CD4-positive, CD25-positive, alpha-beta regulatory T cell (primary cell): ENCODE measurements around the gene MED15. TPM values are rescaled to one million over a fixed set of nuclear protein-coding genes. Genes with fewer than 3 reads are reported as not detected.
A peak's percentile ranks its signal among the peaks of the same experiment; 100 is the strongest.

Source experiments
- ATAC-seq, 2 donors: fragments of 150-1000 bp; cut with Tn5 transposase; one replicate each; pipeline ENCODE4 v1.10.0; 2021; ENCODE audit warnings: low read depth in 2 of 2, moderate number of reproducible peaks in 2 of 2, moderate library complexity in 1 of 2
- DNase-seq, 3 donors: peaks; one replicate each; pipeline versions ENCODE4 v3.0.0 to v3.0.0-alpha.2; 2012 to 2022; ENCODE audit warnings: mixed read lengths in 1 of 3
- H3K27ac ChIP-seq: one replicate; pipeline ENCODE4 v1.7.0; 2013; ENCODE audit warnings: mild to moderate bottlenecking, low read length; ENCODE audit not compliant: insufficient read depth, poor library complexity, severe bottlenecking
- H3K27me3 ChIP-seq: one replicate; pipeline ENCODE4 v1.7.0; 2013; ENCODE audit warnings: low read length; ENCODE audit not compliant: control insufficient read depth, insufficient read depth
- H3K36me3 ChIP-seq: one replicate; pipeline ENCODE4 v1.7.0; 2013; ENCODE audit warnings: mild to moderate bottlenecking, low read length, moderate library complexity; ENCODE audit not compliant: control insufficient read depth, insufficient read depth
- H3K4me1 ChIP-seq: 2 replicates; pipeline ENCODE4 v1.7.0; 2013; ENCODE audit warnings: mild to moderate bottlenecking, low read length; ENCODE audit not compliant: insufficient read depth, control insufficient read depth, poor library complexity, severe bottlenecking
- H3K4me3 ChIP-seq: one replicate; pipeline ENCODE4 v1.7.0; 2013; ENCODE audit warnings: low read depth, mild to moderate bottlenecking, low read length, moderate library complexity
- H3K9me3 ChIP-seq, 2 experiments: 1 replicate in 1 of 2; 2 replicates in 1 of 2; pipeline ENCODE4 v1.7.0; 2013; ENCODE audit warnings: low read length in 2 of 2, mild to moderate bottlenecking in 1 of 2, moderate library complexity in 1 of 2; ENCODE audit not compliant: control insufficient read depth in 2 of 2
- H3K27ac Mint-ChIP-seq, 3 donors: one replicate each; pipeline ENCODE4 v1.8.0; 2020 to 2022; ENCODE audit warnings: mild to moderate bottlenecking in 3 of 3, mixed read lengths in 3 of 3, moderate library complexity in 2 of 3
- H3K27me3 Mint-ChIP-seq: one replicate; pipeline ENCODE4 v1.8.0; 2022; ENCODE audit warnings: mild to moderate bottlenecking, mixed read lengths
- H3K36me3 Mint-ChIP-seq: one replicate; pipeline ENCODE4 v1.8.0; 2020; ENCODE audit warnings: mixed read lengths
- H3K4me1 Mint-ChIP-seq, 4 donors: one replicate each; pipeline ENCODE4 v1.8.0; 2020 to 2022; ENCODE audit warnings: mixed read lengths in 4 of 4, mild to moderate bottlenecking in 1 of 4
- H3K4me3 Mint-ChIP-seq, 4 donors: one replicate each; pipeline ENCODE4 v1.8.0; 2020 to 2022; ENCODE audit warnings: mild to moderate bottlenecking in 4 of 4, mixed read lengths in 4 of 4, moderate library complexity in 3 of 4
- H3K9me3 Mint-ChIP-seq, 7 donors: one replicate each; pipeline ENCODE4 v1.8.0; 2020 to 2022; ENCODE audit warnings: mixed read lengths in 7 of 7, mild to moderate bottlenecking in 3 of 7, moderate library complexity in 2 of 7
- polyA plus RNA-seq, 4 donors: library from polyadenylated mRNA; unstranded; fragments of 300-500 nt; fragmentation: Illumina TruSeq; gene quantifications; one replicate each; pipeline ENCODE4 v1.2.3, GENCODE V29; 2021
- total RNA-seq: library from RNA; stranded (reverse); gene quantifications from one replicate; pipeline ENCODE4 v1.2.3, GENCODE V29; 2022

MED15 gene
- total and polyA plus RNA-seq, 5 donors from 2014 or later: 35.1 to 397 (median 41.6) TPM

DNA sequence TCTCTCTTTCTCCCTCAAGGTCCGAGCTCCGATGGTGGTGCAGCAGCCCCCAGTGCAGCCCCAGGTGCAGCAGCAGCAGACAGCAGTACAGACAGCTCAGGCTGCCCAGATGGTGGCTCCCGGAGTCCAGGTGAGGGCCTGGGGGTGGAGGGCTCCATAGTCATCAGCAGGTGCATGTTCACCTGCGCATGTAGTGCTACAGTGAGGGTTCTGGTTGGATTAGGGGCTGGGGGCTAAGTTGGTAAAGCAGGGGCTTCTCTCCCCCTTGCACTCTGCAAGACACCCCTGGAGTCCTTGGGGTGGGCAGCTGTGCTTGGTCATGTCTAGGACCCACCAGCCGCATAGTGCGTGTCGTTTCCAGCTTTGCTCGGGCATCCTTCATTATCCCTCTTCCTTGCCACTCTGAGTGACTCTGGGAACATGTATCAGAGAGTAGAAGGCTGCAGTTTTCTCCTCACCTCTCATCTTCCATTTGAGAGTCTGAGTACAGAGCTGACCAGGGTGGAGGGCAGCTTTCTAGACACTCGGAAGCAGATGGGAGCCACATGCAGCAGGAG is 61.2 kb downstream of the MED15 start:
- ATAC-seq: no peak
- Mint-ChIP-seq H3K9me3 (no peaks in the 10 kb centered on the region), H3K4me3 (peak overlapping the region; percentile 82 to 90 (median 88)), H3K4me1 (peaks cover 22 to 98% (median 59%) of the 10 kb centered on the region in 4 donors), H3K27me3 (no peaks in the 10 kb centered on the region), H3K27ac (peak overlapping the region; percentile 82 to 98 (median 97)), H3K36me3 (peaks cover 56% of the 10 kb centered on the region)
- peaks cover 89% of the 10 kb centered on the region for H3K4me1 ChIP-seq
- peak overlapping the region; percentile 79 for H3K27ac ChIP-seq
- no peaks in the 10 kb centered on the region for H3K27me3 ChIP-seq
- no peak for DNase-seq
- no peaks in the 10 kb centered on the region for H3K9me3 ChIP-seq
- H3K4me3 ChIP-seq: peak overlapping the region; percentile 54
- H3K36me3 ChIP-seq: peaks cover 54% of the 10 kb centered on the region

DNA sequence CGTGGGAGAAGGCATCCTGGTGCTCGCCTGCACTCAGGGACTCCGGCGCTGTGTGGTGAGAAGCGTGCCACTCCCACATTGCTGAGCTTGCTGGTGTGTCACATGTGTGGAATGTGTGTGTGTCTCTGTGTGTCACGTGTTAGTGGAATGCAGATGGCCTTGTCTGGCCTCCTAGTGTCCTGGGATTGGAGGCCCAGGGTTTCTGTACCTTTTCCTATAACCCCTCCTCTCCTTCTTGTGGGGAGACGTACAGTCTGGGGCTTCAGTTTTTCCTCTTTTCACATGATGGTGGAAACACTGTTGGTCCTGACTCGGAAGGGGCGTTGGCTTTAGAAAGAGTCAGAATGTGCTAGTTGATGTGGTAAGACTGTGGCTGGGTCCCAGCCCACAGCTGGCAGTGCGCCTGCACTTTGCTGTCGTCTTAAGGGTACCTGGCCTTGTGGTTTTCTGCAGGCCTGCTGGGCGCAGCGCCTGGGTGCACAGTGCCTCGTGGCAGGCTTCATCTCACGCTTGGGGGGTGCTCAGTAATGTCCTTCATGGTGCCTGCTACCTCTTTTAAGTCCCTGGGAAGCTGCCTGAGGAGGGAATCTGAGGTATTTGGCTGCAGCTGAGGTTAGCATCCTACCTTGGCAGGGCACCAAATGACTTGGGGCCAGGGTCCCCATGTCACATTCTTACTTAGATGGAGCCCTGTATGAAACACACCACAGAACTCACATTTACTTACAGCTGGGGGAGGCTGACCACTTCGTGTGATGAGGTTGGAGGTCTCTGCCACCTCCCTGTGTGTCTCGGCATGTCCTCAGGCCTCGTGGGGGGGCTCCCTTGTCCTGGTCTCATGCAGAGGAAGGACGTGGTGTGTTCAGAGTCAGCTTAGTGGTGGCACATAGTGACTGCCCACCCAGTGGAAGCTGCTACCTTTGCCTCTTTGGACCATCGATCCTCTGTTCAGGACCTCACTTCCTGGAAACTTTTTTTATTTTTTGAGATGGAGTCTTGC is 61.9 kb downstream of the MED15 start:
- Histone ChIP-seq H3K27ac (peak overlapping the region; percentile 79), H3K27me3 (no peaks in the 10 kb centered on the region), H3K9me3 (no peaks in the 10 kb centered on the region), H3K4me1 (peaks cover 81% of the 10 kb centered on the region), H3K36me3 (peaks cover 62% of the 10 kb centered on the region), H3K4me3 (peak overlapping the region; percentile 54)
- H3K36me3 Mint-ChIP-seq: peaks cover 56% of the 10 kb centered on the region
- H3K4me1 Mint-ChIP-seq: peaks cover 15 to 97% (median 52%) of the 10 kb centered on the region in 4 donors
- DNase-seq: peak; percentile 72 to 97 (median 90)
- H3K27ac Mint-ChIP-seq: peak overlapping the region; percentile 88 to 98 (median 97)
- ATAC-seq: peak; percentile 85 to 86
- H3K9me3 Mint-ChIP-seq: no peaks in the 10 kb centered on the region
- H3K4me3 Mint-ChIP-seq: peak overlapping the region; percentile 82 to 88 (median 86)
- no peaks in the 10 kb centered on the region for H3K27me3 Mint-ChIP-seq

DNA sequence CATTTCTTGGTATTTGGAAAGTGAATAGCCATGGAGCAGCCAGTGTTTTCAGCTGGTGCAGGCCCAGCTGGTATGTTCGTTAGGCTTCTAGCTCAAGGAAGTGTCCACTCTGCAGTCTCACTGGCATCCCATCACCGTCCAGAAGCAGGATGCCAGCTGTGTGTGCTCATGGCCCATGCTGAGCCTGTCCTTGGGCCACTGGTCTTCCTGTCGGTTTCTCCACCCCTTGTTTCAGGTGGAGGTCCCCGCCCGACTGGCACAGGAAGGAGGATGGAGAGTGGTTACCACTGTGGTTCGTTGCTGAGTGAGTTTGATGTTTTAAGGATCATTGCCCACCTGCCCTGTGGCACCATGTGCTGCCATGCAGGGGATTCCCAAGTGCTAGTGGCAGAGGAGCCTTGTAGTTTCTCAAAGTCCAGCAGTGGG is 63.7 kb downstream of the MED15 start:
- H3K4me3 ChIP-seq: peak overlapping the region; percentile 61
- H3K27ac ChIP-seq: peak overlapping the region; percentile 58
- H3K36me3 ChIP-seq: peaks cover 69% of the 10 kb centered on the region
- ATAC-seq (no peak), DNase-seq (peak in 1 of 3 donors; percentile 59)
- no peaks in the 10 kb centered on the region for H3K9me3 ChIP-seq
- peak overlapping the region; percentile 82 to 97 (median 89) for H3K27ac Mint-ChIP-seq
- no peaks in the 10 kb centered on the region for H3K27me3 Mint-ChIP-seq
- H3K4me1 Mint-ChIP-seq: peaks cover 14 to 90% (median 51%) of the 10 kb centered on the region in 4 donors
- no peaks in the 10 kb centered on the region for H3K27me3 ChIP-seq
- H3K36me3 Mint-ChIP-seq: peaks cover 53% of the 10 kb centered on the region
- peaks cover 64% of the 10 kb centered on the region for H3K4me1 ChIP-seq
- peak overlapping the region; percentile 64 to 87 (median 78) for H3K4me3 Mint-ChIP-seq
- H3K9me3 Mint-ChIP-seq: no peaks in the 10 kb centered on the region

DNA sequence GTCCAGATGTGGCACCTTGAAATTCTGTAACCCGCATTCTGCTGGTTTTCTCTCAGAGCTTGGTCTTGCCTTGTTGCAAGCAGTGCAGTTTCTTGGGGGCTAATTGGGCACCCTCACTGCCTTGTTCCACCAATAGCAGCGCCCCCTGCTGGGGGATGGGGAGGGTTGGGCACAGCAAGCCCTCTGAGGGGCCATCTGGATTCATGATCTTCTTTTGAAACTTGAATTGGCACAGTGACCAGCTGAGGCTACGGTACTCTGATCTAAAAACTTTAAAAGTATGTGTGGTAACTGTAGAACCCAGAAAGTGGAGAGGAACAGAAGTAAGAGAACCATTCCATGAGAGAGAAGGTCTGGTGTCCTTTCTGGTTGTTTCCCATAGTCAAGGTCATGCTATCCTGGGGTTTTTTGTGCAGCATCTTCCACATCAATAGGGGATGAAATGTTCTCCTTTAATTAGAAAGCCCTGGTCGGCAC is 64.2 kb downstream of the MED15 start:
- DNase-seq (peak; percentile 49 to 69 (median 63)), ATAC-seq (no peak)
- peak overlapping the region; percentile 61 for H3K4me3 ChIP-seq
- H3K27me3 ChIP-seq: no peaks in the 10 kb centered on the region
- H3K4me1 ChIP-seq: peaks cover 63% of the 10 kb centered on the region
- H3K36me3 ChIP-seq: peaks cover 74% of the 10 kb centered on the region
- no peaks in the 10 kb centered on the region for H3K9me3 ChIP-seq
- peaks cover 51% of the 10 kb centered on the region for H3K36me3 Mint-ChIP-seq
- peak overlapping the region; percentile 58 for H3K27ac ChIP-seq
- peaks cover 14 to 90% (median 48%) of the 10 kb centered on the region in 4 donors for H3K4me1 Mint-ChIP-seq
- no peaks in the 10 kb centered on the region for H3K9me3 Mint-ChIP-seq
- no peaks in the 10 kb centered on the region for H3K27me3 Mint-ChIP-seq
- H3K27ac Mint-ChIP-seq: peak overlapping the region; percentile 82 to 97 (median 89)
- peak overlapping the region; percentile 64 to 87 (median 78) for H3K4me3 Mint-ChIP-seq

DNA sequence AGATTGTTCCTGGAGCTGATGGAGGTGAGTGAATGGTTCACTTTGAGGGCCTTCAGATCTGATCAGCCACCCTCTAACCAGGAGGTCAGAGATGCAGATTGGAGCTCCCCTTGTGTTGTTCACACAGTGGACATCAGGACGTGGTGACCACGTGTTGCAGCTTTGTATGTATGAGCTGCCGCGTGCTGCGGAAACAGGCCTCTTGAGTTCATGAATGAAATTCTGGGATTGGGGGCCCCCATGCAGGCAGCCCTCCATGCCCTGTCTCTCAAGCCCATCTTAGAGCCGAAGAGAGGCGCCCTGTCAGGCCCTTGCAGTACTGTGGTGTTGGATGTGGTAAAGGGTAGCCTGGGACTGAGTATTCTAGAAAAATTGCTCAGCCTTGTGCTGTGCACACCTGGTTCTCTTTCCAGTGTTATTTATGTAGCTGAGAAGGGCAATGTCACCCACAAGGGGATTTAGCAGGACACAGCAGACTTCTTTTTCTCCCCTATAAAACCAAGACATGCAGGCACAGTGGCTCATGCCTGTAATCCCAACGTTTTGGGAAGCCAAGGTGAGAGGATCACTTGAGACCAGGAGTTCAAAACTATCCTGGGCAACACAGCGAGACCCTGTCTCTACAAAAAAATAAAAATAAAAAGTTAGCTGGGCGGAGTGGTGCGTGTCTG is 64.9 kb downstream of the MED15 start:
- H3K4me1 ChIP-seq: peaks cover 60% of the 10 kb centered on the region
- no peak overlapping the region for H3K27ac Mint-ChIP-seq
- DNase-seq (no peak), ATAC-seq (no peak)
- H3K27ac ChIP-seq: peak overlapping the region; percentile 58
- no peaks in the 10 kb centered on the region for H3K9me3 Mint-ChIP-seq
- H3K27me3 ChIP-seq: no peaks in the 10 kb centered on the region
- no peaks in the 10 kb centered on the region for H3K9me3 ChIP-seq
- H3K4me3 Mint-ChIP-seq: peak overlapping the region in 1 of 4 donors; percentile 52
- H3K4me1 Mint-ChIP-seq: peaks cover 9 to 90% (median 41%) of the 10 kb centered on the region in 4 donors
- H3K36me3 ChIP-seq: peaks cover 77% of the 10 kb centered on the region
- no peaks in the 10 kb centered on the region for H3K27me3 Mint-ChIP-seq
- peaks cover 47% of the 10 kb centered on the region for H3K36me3 Mint-ChIP-seq
- no peak overlapping the region for H3K4me3 ChIP-seq

DNA sequence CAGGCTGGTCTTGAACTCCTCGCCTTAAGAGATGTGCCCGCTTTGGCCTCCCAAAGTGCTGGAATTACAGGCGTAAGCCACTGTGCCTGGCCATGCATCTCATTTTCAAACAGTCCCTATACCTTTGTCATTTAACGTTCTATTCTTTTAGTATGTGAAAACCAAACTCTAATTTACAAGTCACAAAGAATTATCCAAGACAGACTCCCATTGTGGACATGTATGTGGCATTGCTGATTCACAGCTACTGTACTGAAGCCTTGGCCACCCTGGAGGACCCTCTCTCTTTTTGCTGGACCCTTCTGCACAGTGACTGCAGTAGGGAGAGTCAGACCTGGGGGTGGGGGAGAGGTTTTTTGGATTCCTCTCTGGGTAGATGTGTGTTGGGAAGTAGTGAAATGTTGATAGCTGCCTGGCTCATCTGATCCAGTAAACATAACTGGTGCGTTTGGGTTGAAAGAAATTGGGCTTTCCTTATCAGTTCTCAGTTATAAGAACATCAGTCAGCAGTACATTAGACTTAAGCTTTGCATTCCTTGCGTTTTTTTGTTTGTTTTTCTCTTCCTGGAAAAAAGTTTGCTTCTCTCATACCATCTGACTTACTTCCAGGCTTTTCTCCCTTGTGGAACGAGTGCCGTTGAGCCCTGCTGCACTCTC is 65.9 kb downstream of the MED15 start:
- Mint-ChIP-seq H3K4me3 (peak overlapping the region in 1 of 4 donors; percentile 43), H3K27ac (peak overlapping the region in 1 of 3 donors; percentile 35), H3K27me3 (no peaks in the 10 kb centered on the region), H3K36me3 (peaks cover 46% of the 10 kb centered on the region), H3K4me1 (peaks cover 7 to 89% (median 40%) of the 10 kb centered on the region in 4 donors), H3K9me3 (no peaks in the 10 kb centered on the region)
- ATAC-seq (no peak), DNase-seq (no peak)
- H3K27me3 ChIP-seq: no peaks in the 10 kb centered on the region
- H3K36me3 ChIP-seq: peaks cover 76% of the 10 kb centered on the region
- H3K4me1 ChIP-seq: peaks cover 53% of the 10 kb centered on the region
- H3K4me3 ChIP-seq: no peak overlapping the region
- H3K27ac ChIP-seq: no peak overlapping the region
- H3K9me3 ChIP-seq: no peaks in the 10 kb centered on the region
